Retinal pigment epithelial cell (primary cell): Measurements from ENCODE around the gene VAPB.
"Not testable (repeated sequence)": the region's sequence is repeated elsewhere in the genome, so short reads cannot be mapped to it uniquely, and the experiment has no call there.

Experiments used
- DNase-seq: peaks from one replicate; pipeline ENCODE4 v3.0.0-alpha.2; 2010; ENCODE audit warnings: low read depth
- H3K4me3 ChIP-seq: 2 replicates; pipeline ENCODE4 v1.5.1; 2011; ENCODE audit warnings: mild to moderate bottlenecking, low read length, control low read depth, moderate library complexity
- CTCF ChIP-seq: conservative IDR thresholded peaks from 2 replicates; pipeline ENCODE4 v1.5.1; 2011; ENCODE audit warnings: low read depth, low read length, control low read depth, inconsistent platforms

Gene VAPB

GRCh38 chr20:58406422-58407001 lies 17.5 kb downstream of the VAPB start:
- TF ChIP-seq CTCF = no peak
- H3K4me3 ChIP-seq = no peak overlapping the region
- DNase-seq = no peak

GRCh38 chr20:58407201-58407873 lies 18.3 kb downstream of the VAPB start:
- no peak overlapping the region for H3K4me3 ChIP-seq
- no peak for DNase-seq

DNA sequence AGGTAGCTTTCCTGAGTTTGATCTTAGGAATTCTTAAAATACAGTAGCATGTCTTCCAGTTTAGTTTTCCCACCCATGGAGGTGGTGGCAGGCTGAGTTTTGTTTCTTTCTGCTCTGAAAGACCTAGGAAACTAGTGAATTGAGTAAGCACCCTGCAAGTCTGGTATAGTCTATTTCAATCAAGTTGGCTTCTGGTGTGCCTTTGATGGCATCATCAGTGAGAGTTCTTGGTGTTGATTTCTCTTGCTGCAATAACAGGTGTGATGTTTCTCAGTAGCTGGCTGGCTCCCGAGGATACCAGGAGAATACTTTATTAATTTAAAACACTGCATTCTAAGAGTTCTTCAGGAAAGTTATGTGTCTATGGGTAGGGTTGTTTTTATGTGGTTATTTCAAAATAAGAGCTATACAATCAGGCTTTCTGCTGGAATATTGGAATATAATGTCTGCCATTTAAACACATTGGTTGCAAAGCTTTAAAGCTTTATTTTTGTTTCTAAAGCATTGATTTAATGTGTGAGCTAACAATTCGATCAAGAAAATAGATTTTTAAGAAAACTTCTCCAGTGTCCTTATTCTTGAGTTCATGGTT lies 19.0 kb downstream of the VAPB start:
- no peak overlapping the region for H3K4me3 ChIP-seq
- DNase-seq = no peak

More at GRCh38 chr20:58407201-58407873, 18.3 kb downstream of the VAPB start:
- no peak for TF ChIP-seq CTCF

GRCh38 chr20:58408603-58409246 lies 19.7 kb downstream of the VAPB start:
- TF ChIP-seq CTCF = no peak
- no peak overlapping the region for H3K4me3 ChIP-seq
- no peak for DNase-seq

More for the DNA sequence above, 19.0 kb downstream of the VAPB start:
- TF ChIP-seq CTCF = no peak

- DNase-seq, H3K4me3 ChIP-seq: not testable (repeated sequence)
Measured at GRCh38 chr20:58414216-58414615, 25.2 kb downstream of the VAPB start.

GRCh38 chr20:58414786-58415185 lies 25.8 kb downstream of the VAPB start:
- not testable (repeated sequence) for DNase-seq

GRCh38 chr20:58416057-58416456 lies 27.0 kb downstream of the VAPB start:
- no peak overlapping the region for H3K4me3 ChIP-seq
- no peak for TF ChIP-seq CTCF
- no peak for DNase-seq

More at GRCh38 chr20:58414786-58415185, 25.8 kb downstream of the VAPB start:
- not testable (repeated sequence) for H3K4me3 ChIP-seq

- no peak for TF ChIP-seq CTCF
- no peak for DNase-seq
- H3K4me3 ChIP-seq = no peak overlapping the region
Measured at GRCh38 chr20:58416835-58417234, 27.8 kb downstream of the VAPB start.
